Fibroblast of upper back skin (primary cell): ENCODE data around the gene MYO1A.
"Not testable (repeated sequence)": the region's sequence is repeated elsewhere in the genome, so short reads cannot be mapped to it uniquely, and the experiment has no call there.

ENCODE experiments used
- DNase-seq: peaks from one replicate; pipeline ENCODE4 v3.0.0-alpha.2; 2013

The MYO1A gene

DNA sequence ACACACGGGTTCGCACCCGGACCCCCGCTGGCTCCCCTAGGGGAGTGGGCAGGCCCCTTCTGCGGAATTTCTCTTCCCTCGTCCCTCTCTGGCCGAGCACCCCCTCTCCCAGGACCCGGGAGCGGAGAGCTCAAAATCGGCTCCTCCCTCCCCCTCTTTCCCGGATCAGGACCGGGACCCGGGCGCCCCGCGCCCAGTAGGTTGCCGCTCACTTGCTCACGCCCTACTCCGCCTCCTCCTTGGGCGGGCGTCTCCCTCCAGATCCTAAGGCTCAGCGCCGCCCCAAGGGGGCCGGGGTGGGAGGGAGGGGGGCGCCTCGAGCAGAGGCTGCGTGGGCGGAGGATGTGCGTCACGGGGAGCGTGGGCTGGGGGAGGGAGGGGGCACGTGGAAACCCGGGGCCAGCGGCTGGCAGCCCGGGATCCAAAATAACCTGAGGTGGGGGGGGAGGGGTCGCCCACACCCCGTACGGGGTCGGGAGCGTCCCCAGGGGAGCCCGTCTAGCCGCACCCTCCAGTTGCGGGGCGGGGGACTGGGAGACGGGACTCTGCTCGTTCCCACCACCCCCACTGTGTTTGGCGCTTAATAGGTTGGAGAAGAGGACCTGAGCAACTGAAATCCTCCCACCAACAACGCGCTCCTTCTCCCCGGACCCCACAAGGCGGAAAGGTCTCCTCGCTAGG, 37.2 kb upstream of the MYO1A start:
- peak; percentile 89 for DNase-seq

DNA sequence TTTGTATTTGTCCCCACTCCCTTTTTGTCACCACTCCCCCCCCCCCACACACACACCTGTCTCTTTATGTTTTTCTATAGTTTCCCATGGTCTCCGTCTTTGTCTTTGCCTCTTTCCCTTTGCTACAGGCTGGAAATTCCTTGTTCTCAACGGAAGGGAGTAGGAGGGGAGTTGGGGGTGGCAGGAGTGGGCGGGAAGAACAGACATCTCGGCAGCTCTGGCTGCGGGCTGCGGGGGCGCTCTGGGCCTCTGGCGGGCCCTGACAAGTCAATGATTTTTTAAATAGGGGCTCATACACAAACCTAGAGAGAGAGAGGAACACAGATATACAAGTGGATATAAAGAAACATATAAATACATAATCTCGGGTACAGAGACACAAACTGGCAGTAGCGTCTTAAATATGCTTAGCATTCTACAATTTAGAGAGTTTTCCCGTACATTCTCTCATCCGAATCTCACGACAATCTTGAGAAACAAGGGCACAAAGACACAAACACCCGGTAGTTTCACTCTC, 36.6 kb upstream of the MYO1A start:
- peak; percentile 79 for DNase-seq

- DNase-seq: peak; percentile 70
Observed at GRCh38 chr12:57085999-57086492, 36.1 kb upstream of the MYO1A start.

DNA sequence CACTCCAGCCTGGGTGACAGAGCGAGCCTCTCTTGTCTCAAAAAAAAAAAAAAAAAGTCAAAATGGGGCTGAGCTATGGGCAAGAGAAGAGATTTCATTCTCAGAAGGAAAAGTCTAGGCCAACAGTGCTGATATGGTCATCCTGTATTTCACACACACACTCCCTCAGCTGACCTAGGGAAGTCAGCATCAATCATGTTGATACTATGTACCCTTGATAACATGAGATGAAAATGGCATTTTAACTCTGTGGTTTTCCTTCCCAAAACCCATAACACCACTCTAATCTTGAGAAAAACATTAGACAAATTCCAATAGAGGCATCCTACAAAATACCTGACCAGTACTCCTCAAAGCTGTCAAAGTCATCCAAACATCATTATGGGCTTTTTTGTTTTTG, 30.9 kb upstream of the MYO1A start:
- no peak for DNase-seq

DNA sequence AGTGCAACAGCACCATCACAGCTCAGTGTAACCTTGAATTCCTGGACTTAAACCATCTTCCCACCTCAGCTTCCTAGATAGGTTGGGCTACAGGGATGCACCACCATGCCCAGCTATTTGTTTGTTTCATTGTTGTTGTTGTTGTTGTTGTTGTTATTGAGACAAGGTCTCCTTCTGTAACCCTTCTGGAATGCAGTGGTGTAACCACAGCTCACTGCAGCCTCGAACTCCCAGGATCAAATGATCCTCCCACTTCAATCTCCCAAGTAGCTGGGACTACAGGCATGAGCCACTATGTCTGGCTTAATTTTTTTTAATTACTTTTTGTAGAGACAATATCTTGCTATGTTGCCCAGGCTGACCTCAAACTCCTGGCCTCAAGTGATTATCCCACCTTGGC, 29.9 kb upstream of the MYO1A start:
- no peak for DNase-seq

DNA sequence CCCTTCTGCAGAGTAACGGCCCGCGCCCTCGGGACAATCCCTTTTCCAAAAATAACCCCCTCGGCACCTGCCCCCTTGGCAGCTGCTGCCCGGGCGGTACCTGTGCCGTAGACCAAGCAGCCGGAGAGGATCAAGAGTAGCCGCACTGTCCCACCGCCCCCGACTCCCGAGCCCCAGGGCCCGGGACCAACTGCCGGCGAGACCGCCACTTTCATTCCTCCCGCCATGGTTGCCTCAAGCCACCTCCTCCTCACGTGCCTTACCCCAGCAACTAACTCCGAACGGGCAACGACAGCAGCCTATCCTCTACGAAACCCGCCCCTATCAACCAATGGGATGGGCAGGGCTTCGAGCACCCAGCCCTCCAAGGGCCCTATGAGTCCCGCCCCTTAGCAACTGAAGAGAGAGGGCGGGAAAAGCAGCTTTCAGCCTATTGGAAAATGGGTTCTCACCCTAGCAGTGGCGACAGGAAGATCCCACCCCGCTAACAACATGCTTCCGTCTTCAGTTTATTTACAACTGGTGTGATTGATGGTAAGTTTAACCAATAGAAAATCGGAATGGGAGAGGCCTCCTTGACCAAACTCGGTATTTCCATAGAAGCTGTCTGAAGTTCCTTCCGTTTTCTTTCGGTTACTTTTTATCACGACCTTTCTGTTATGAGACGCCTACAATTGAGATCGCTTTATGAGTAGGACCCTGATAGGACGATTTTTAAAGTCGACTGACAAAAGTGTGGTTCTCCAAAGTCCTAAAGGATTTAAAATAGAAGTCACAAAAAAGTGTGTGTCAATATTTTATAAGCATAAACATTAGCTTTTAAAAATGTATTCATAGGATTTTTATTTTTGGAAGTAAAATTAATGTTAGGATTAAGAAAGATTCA, 28.8 kb upstream of the MYO1A start, which contains the start of gene NEMP1:
Gene NEMP1 (minus strand): TSS at position 273 of the 886 bp plus-strand sequence. CDS start 46 bp downstream, at position 227.
- DNase-seq: peak; percentile 100

GRCh38 chr12:57073566-57074450, 23.9 kb upstream of the MYO1A start:
- DNase-seq: not testable (repeated sequence)

GRCh38 chr12:57072661-57073060, 22.7 kb upstream of the MYO1A start:
- no peak for DNase-seq

DNA sequence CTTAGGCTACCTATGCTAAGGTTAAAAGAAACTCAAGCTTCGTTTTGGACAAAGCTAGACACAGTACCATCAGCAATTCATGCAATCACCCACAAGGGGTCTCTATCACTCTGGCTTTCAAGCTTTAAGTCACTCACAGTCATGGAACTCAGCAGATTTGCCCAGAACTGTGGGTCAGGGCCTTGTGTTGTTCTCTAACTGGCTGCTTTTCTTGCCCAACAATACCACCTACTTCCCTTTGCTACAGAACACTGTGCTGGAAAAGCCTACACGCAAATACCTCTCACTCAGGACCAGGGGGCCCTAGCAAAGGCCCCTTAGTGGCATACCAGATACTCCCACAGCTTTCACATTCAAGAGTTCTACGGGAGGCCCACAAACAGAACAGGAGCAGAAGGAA, 19.6 kb upstream of the MYO1A start:
- DNase-seq: peak; percentile 85

DNA sequence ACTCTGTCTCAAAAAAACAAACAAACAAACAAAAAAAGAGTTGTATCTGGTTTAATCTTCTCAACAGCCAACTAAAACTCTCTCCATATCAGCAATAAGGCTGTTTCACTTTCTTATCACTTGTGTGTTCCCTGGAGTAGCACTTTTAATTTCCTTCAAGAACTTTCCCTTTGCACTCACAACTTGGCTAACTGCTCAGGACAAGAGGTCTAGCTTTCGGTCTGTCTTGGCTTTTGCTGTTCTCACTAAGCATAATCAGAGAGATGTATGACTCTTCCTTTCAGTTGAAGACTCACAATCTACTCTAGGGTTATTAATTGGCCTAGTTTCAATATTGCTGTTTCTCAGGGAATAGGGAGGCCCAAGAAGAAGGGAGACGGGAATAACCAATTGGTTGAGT, 16.3 kb upstream of the MYO1A start:
- no peak for DNase-seq

- no peak for DNase-seq
Observed at GRCh38 chr12:57063991-57064685, 14.2 kb upstream of the MYO1A start.

DNA sequence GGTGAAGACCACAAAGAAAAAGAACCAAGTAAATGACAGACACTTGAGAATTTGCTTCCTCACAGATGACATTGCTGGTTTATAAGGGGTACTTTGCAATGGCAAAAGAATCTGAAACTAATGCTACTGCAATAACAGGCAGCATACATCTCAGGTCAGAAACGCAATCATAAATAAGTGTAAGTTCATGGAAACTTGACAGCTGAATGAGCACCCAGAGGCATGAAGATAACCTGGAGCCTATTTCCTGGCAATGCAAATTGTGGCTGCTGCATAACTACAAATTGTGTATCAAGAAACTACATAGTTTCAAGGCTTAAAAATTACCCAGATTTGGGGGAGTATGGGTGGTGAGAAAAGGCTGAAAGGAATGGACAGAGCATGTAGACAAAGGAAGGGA, 8.5 kb upstream of the MYO1A start:
- no peak for DNase-seq

DNA sequence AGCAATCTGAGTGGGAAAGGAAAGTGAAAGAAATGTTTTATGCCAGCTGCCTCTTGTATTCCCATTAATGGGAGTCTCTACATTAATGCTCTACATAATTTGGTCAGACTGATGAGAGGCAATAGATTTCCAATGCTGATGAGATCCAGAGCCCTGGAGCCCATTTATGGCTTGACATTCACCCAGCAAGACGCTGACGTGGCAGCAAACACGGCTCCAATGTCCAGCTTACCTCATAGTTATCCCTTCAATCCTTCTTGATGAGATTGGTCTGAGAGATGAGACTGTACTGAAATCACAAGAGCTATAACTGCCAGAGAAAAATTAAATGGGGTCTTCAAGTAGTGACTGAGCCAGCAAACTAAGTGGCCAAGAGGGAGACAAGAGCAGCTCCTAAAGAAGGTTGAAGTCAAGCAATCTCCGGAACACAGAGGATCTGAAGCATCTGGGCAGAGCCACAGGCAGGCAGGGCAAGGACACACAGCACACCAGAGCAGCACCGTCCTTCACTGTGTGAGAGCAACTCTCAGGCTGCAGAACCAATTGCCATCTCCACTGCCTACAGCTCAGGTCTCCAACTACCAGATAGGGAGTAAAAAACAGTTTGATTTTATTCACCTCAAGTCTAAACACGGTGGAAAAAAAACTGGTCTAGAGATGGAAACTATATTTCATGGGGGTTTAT, 7.3 kb upstream of the MYO1A start:
- DNase-seq: no peak

DNA sequence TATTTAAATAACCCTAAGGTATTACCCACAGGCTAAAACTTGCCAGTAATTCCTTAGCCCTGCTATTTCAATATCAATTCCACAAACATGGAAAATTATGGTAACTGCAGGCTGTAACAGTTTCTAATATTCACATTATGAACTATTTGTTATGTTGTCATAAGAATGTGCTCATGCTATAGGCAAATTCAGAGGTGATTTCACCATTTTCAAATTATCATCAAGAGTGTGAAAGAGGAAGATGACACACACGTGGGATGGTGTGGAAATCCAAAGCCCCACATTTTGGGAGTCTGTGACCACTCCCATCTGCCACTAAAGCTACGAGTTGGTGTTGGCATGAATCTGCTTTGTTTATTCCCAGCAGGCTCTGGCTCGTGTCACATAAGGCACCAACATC, 5.9 kb upstream of the MYO1A start:
- no peak for DNase-seq

DNA sequence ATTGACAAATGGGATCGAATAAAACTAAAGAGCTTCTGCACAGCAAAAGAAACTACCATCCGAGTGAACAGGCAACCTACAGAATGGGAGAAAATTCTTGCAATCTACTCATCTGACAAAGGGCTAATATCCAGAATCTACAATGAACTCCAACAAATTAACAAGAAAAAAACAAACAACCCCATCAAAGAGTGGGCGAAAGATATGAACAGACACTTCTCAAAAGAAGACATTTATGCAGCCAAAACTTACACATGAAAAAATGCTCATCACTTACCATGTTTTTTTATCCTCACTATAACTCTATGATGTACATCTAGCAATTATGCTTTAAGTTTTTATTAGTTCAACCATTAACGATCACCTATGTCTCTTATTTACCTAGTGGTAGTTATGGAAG, 4.0 kb upstream of the MYO1A start:
- DNase-seq: not testable (repeated sequence)

DNA sequence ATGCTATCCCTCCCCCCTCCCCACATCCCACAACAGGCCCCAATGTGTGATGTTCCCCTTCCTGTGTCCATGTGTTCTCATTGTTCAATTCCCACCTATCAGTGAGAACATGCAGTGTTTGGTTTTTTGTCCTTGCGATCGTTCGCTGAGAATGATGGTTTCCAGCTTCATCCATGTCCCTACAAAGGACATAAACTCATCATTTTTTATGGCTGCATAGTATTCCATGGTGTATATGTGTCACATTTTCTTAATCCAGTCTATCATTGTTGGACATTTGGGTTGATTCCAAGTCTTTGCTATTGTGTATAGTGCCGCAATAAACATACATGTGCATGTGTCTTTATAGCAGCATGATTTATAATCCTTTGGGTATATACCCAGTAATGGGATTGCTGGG, 3.2 kb upstream of the MYO1A start:
- not testable (repeated sequence) for DNase-seq

- DNase-seq: no peak
Observed at GRCh38 chr12:57051011-57051410, 1.1 kb upstream of the MYO1A start.

DNA sequence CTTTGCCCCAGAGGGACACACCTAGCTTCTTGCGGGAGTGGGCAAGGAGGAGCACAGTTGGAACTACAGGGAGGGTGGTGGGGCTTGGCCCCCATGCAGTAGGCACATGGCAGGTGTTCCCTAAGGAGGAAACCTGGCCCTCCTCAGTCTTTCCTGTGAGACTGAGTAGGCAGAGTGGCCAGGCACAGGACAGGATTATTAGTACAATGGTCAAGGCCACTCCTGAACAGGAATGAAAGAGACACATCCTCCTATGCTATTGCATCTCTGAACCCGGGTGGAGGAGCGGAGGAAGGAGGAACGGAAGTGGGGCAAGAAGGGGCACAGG, 846 bp downstream of the MYO1A start:
- no peak for DNase-seq

DNA sequence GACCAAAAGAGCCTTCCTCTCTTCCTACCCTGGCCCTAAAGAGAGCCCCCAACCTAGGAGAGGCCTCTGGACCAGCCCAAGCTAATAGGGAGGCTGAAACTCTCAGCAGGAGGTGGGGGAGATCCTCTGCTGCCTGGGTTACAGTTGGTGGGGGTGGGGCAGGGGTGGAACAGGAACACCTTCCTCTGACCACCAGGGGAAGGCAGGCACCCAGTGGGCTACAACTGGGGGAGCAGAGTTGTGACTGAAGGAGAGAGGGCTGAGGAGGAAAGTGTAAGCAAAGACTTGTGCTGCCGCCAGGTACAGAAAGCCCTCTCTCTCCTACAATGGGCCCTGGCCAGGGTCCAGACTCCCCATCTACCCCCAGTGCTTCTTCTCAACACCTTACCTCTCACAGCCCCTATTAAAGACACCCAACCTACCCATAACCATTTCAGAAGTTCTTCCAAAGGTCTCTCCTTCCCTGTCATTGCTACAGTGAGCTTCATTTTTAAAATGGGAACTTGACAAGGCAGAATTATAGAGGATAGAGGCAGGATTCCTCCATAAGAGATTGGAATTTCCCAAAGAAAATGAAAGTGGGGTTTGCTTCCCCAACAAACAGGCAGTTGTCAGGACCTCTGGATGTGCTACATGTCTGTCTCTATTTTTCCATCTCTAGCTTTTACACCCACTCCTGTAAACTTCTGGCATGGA, 1.4 kb downstream of the MYO1A start:
- no peak for DNase-seq

DNA sequence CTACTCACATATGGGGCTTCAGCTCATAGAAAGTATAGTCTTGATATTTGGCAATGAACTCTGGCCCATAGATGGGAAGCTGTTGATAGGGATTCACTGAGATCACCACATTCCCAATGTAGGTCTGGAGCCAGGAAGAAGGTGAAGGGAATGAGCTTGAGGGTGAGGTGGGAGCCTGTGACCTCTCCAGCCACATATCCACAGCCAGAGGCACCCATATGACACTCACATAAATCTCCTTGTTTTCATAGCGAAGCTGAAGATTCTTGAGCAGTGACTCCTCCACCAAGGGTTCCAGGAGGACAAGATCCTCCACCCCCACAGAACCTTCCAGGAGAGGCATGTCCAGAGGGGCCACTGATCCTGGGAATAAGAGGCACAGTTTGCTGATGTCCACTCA, 1.9 kb downstream of the MYO1A start:
- peak; percentile 12 for DNase-seq
